ENCODE measurements around the gene PRRC1. TPM values are rescaled to one million over a fixed set of nuclear protein-coding genes. Genes with fewer than 3 reads are reported as not detected.

The PRRC1 gene
- total RNA-seq, 1 donor from 2014 or later, result 39.5 TPM

DNA sequence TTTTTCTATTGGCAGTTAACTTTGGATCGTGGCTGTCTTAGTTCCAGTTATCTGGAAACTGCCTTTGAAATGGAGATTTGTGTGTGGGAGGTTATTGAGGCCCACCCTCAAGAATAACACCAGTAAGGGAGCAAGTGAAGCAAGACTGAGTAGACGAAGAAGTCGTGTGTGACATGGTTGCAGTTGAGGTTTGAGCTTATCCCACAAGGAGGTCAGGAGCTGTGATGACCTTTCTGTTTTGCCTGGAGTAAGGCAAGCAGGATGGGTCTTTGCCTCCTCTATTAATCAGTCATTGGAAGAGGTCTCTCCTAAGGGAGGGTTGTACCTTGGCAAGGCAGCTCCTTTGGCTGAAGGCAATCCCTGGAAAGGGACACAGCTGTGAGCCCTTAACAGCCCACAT is 81.9 kb downstream of the PRRC1 start:
- no peak overlapping the region for H3K4me3 ChIP-seq
- no peaks in the 10 kb centered on the region for H3K36me3 ChIP-seq
- no peak for DNase-seq (ENCODE audit: low spot score in 2 of 2)
- no peaks in the 10 kb centered on the region for H3K4me1 ChIP-seq
- TF ChIP-seq, protein P1, sequence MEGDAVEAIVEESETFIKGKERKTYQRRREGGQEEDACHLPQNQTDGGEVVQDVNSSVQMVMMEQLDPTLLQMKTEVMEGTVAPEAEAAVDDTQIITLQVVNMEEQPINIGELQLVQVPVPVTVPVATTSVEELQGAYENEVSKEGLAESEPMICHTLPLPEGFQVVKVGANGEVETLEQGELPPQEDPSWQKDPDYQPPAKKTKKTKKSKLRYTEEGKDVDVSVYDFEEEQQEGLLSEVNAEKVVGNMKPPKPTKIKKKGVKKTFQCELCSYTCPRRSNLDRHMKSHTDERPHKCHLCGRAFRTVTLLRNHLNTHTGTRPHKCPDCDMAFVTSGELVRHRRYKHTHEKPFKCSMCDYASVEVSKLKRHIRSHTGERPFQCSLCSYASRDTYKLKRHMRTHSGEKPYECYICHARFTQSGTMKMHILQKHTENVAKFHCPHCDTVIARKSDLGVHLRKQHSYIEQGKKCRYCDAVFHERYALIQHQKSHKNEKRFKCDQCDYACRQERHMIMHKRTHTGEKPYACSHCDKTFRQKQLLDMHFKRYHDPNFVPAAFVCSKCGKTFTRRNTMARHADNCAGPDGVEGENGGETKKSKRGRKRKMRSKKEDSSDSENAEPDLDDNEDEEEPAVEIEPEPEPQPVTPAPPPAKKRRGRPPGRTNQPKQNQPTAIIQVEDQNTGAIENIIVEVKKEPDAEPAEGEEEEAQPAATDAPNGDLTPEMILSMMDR (IDR thresholded peaks at IDR 0.05), result no peak
- H3K27ac ChIP-seq, result no peak overlapping the region
- H3K27me3 ChIP-seq, result no peaks in the 10 kb centered on the region
- intact Hi-C loops (cut with DNase I), result no loop called here
- H3K9me3 ChIP-seq, result no peaks in the 10 kb centered on the region

DNA sequence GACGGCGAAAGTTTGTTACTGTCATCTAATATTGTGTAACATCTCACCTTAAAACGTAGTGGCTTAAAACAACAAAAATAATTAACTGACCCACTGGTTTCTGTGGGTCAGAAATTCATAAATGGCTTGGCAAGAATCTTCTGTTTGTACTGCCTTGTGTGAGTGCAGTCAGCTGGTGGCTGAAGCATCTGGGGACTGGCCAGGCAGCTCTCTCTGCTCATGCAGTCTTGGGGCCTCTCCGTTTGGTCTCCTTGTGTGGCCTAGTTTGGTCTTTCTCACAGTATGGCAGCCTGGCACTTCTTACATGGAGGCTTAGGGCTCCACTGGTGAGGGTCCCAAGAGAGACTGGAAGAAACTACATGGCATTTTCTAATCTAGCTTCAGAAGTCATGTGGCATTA is 82.4 kb downstream of the PRRC1 start:
- no peaks in the 10 kb centered on the region for H3K36me3 ChIP-seq
- no peak overlapping the region for H3K27ac ChIP-seq
- no peak for DNase-seq (ENCODE audit: low spot score in 2 of 2)
- intact Hi-C loops (cut with DNase I), result no loop called here
- H3K4me1 ChIP-seq, result no peaks in the 10 kb centered on the region
- TF ChIP-seq, protein P1 (IDR thresholded peaks at IDR 0.05), result no peak
- no peak overlapping the region for H3K4me3 ChIP-seq
- no peaks in the 10 kb centered on the region for H3K9me3 ChIP-seq
- no peaks in the 10 kb centered on the region for H3K27me3 ChIP-seq

DNA sequence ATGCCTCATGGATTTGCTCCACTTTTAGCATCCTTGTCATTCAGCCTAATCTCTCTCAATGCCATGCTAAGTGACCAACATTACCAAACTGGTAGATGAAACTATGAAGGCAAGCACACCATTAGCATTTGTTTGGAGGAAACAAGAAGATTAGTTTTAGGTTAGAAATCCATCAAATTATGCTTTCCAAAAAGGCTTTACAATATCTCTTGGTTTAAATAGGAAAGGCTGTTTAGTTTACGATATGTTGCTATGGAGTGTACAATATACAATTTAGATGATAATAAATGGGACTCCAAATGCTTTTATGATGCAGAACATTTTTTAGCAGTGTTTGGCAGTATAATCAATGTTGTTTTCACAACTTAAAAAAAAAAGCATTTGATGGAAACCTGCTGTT is 83.7 kb downstream of the PRRC1 start:
- Histone ChIP-seq H3K4me1 (no peaks in the 10 kb centered on the region), H3K27me3 (no peaks in the 10 kb centered on the region), H3K36me3 (no peaks in the 10 kb centered on the region), H3K9me3 (no peaks in the 10 kb centered on the region), H3K4me3 (no peak overlapping the region), H3K27ac (no peak overlapping the region)
- intact Hi-C loops (cut with DNase I), result no loop called here
- TF ChIP-seq, protein P1 (IDR thresholded peaks at IDR 0.05), result no peak
- no peak for DNase-seq (ENCODE audit: low spot score in 2 of 2)

- Histone ChIP-seq H3K9me3 (no peaks in the 10 kb centered on the region), H3K27ac (no peak overlapping the region), H3K36me3 (no peaks in the 10 kb centered on the region), H3K4me3 (no peak overlapping the region), H3K4me1 (no peaks in the 10 kb centered on the region), H3K27me3 (no peaks in the 10 kb centered on the region)
- intact Hi-C loops (cut with DNase I), result no loop called here
- no peak for DNase-seq (ENCODE audit: low spot score in 2 of 2)
- TF ChIP-seq, protein P1 (IDR thresholded peaks at IDR 0.05), result no peak
These were observed 84.2 kb downstream of the PRRC1 start for GRCh38 chr5:127601601-127602000.

DNA sequence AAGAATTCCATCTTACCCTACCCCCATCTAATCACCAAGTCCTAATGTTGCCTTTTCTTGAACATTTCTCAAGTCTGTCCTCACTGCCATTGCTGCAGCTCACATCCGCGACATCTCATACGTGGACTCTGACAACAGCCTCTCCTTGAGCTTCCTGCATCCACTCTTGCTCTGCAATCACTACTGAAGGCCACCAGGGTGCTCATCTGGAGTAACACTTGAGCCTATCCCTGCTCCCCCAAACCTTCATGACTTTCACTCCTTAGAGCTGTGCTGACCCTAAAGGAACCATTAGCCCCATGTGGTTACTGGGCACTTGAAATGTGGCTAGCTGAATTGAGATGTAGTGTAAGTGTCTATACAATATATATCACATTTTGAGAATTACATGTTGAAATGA is 85.0 kb downstream of the PRRC1 start:
- no peak for DNase-seq (ENCODE audit: low spot score in 2 of 2)
- H3K36me3 ChIP-seq, result no peaks in the 10 kb centered on the region
- no peaks in the 10 kb centered on the region for H3K9me3 ChIP-seq
- TF ChIP-seq, protein P1 (IDR thresholded peaks at IDR 0.05), result no peak
- no peaks in the 10 kb centered on the region for H3K4me1 ChIP-seq
- H3K27ac ChIP-seq, result no peak overlapping the region
- intact Hi-C loops (cut with DNase I), result no loop called here
- H3K27me3 ChIP-seq, result no peaks in the 10 kb centered on the region
- no peak overlapping the region for H3K4me3 ChIP-seq
